Kidney epithelial cell (primary cell): ENCODE results near the gene GDF15. TPM values are rescaled to one million over a fixed set of nuclear protein-coding genes. Genes with fewer than 3 reads are reported as not detected.

Experiments
- DNase-seq: peaks from one replicate; pipeline ENCODE4 v3.0.0-alpha.2; 2010; ENCODE audit warnings: low read depth
- H3K27me3 ChIP-seq: 2 replicates; pipeline ENCODE4 v1.6.0; 2011; ENCODE audit warnings: low read length; ENCODE audit not compliant: control insufficient read depth, insufficient read depth
- H3K36me3 ChIP-seq: 2 replicates; pipeline ENCODE4 v1.5.1; 2011; ENCODE audit warnings: low read length; ENCODE audit not compliant: control insufficient read depth, insufficient read depth
- H3K4me3 ChIP-seq: 2 replicates; pipeline ENCODE4 v1.5.1; 2011; ENCODE audit warnings: low read depth, mild to moderate bottlenecking, control low read depth, low read length
- CTCF ChIP-seq: IDR thresholded peaks from 2 replicates; pipeline ENCODE4 v1.5.1; 2011; ENCODE audit warnings: mild to moderate bottlenecking, moderate library complexity, low read length, control low read depth, inconsistent platforms; ENCODE audit not compliant: insufficient read depth, poor library complexity, severe bottlenecking
- total RNA-seq: library from RNA; depleted of rRNA; stranded (reverse); fragments of >200 nt; gene quantifications from 2 replicates; pipeline ENCODE4 v1.2.3, GENCODE V29; 2015

GDF15 gene
- total RNA-seq, 1 donor from 2014 or later = 637 TPM

GRCh38 chr19:18433735-18434398, 47.9 kb downstream of the GDF15 start:
- H3K4me3 ChIP-seq = peak overlapping the region; percentile 39
- peaks cover 1% of the 10 kb centered on the region for H3K36me3 ChIP-seq
- no peak for DNase-seq
- TF ChIP-seq CTCF = no peak
- no peaks in the 10 kb centered on the region for H3K27me3 ChIP-seq

- Histone ChIP-seq H3K4me3 (no peak overlapping the region), H3K36me3 (peaks cover 1% of the 10 kb centered on the region), H3K27me3 (no peaks in the 10 kb centered on the region)
- TF ChIP-seq CTCF = no peak
- no peak for DNase-seq
Measured at GRCh38 chr19:18434411-18435175, 48.6 kb downstream of the GDF15 start.

GRCh38 chr19:18435178-18435841, 49.4 kb downstream of the GDF15 start:
- no peak for DNase-seq
- no peak for TF ChIP-seq CTCF
- Histone ChIP-seq H3K27me3 (no peaks in the 10 kb centered on the region), H3K36me3 (peaks cover 1% of the 10 kb centered on the region), H3K4me3 (no peak overlapping the region)

- H3K27me3 ChIP-seq = no peaks in the 10 kb centered on the region
- no peak for TF ChIP-seq CTCF
- peak overlapping the region; percentile 81 for H3K4me3 ChIP-seq
- DNase-seq = no peak
- H3K36me3 ChIP-seq = peaks cover 1% of the 10 kb centered on the region
Measured at GRCh38 chr19:18435842-18436670, 50.1 kb downstream of the GDF15 start.

- no peak for DNase-seq
- H3K36me3 ChIP-seq = peaks cover 1% of the 10 kb centered on the region
- no peaks in the 10 kb centered on the region for H3K27me3 ChIP-seq
- TF ChIP-seq CTCF = peak; percentile 23
- H3K4me3 ChIP-seq = peak overlapping the region; percentile 81
Measured at GRCh38 chr19:18436671-18437490, 50.9 kb downstream of the GDF15 start.
